ENCODE data around the gene DHTKD1.

The DHTKD1 gene

DNA sequence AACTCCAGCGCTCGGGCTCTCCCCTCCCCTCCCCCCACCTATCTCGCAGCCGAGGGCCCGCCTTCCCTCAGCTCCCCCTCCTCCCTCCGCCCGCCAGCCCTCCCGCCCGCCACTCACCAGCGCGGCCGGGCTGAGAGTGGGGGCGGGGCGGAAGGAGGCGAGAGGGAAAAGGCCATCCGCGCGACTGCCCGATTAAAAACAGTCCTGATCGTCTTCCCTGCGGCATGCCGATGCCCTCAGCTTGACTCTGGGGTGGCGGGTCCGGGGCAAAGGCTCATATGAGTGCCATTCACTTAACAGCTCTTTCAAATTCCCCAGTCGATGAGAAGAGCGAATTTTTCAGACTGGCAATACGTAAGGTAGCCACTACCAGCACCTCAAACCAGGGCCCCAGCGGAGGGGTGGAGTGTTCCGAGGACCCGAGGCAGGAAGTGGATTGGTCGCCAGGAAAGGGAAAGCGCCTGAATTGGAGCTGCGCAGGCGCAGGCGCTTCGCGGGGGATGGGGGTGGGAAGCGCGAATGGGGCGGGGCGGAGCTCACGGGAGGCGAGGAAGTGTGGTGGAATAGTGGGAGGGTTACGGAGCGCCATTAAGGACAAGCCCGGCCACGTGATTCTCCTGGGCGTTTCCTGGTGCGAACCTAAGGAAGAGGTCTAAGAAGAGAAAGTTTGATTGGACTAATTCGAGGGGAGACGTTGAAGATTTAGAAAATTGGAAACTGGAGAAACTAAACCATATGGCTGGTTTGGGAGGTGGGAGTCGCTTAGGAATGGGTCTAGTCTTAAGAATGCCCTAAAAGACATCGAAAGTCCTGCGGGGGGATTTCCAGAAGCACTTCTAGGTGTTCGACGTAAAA lies 25.7 kb upstream of the DHTKD1 start, which contains the start of gene UPF2 (continued):
- TF ChIP-seq ZNF521 (tag by site-specific recombination; IDR thresholded peaks at IDR 0.05) (no peak), ZBTB8A (tag by site-specific recombination; IDR thresholded peaks at IDR 0.05) (peak; percentile 87), ZNF416 (tag by site-specific recombination; IDR thresholded peaks at IDR 0.05) (no peak), GLIS2 (tag by site-specific recombination; IDR thresholded peaks at IDR 0.05) (peak; percentile 95), ZNF513 (tag by site-specific recombination; IDR thresholded peaks at IDR 0.05) (no peak), ZNF76 (tag by site-specific recombination; IDR thresholded peaks at IDR 0.05; ENCODE audit: borderline replicate concordance, low read depth) (peak; percentile 79; the same call in 1 of the 2 replicates), ZNF837 (tag by site-specific recombination; IDR thresholded peaks at IDR 0.05) (no peak), ZNF114 (tag by site-specific recombination; IDR thresholded peaks at IDR 0.05) (no peak), ZNF155 (tag by site-specific recombination; IDR thresholded peaks at IDR 0.05) (no peak), ZNF10 (tag by site-specific recombination; IDR thresholded peaks at IDR 0.05) (no peak), KLF8 (tag by site-specific recombination; IDR thresholded peaks at IDR 0.05) (peak; percentile 93), ZNF350 (tag by site-specific recombination; IDR thresholded peaks at IDR 0.05) (no peak), PRDM1 (tag by site-specific recombination; IDR thresholded peaks at IDR 0.05) (0 out of 2 replicates have a peak, but pooled peaks have one; percentile 5), ZNF214 (tag by site-specific recombination; IDR thresholded peaks at IDR 0.05; ENCODE audit: borderline replicate concordance) (no peak), TCF7L2 (IDR thresholded peaks at IDR 0.05; ENCODE audit: borderline replicate concordance, low read depth, low read length) (no peak), ZNF558 (tag by site-specific recombination; IDR thresholded peaks at IDR 0.05) (no peak; the same call in 1 of the 2 replicates), ZBTB17 (tag by site-specific recombination; IDR thresholded peaks at IDR 0.05) (peak; percentile 82), HOXA7 (CRISPR knock-in tag; IDR thresholded peaks at IDR 0.05; ENCODE audit: borderline replicate concordance) (no peak), ZNF48 (tag by site-specific recombination; IDR thresholded peaks at IDR 0.05) (no peak)
- TF ChIP-seq, protein P1, sequence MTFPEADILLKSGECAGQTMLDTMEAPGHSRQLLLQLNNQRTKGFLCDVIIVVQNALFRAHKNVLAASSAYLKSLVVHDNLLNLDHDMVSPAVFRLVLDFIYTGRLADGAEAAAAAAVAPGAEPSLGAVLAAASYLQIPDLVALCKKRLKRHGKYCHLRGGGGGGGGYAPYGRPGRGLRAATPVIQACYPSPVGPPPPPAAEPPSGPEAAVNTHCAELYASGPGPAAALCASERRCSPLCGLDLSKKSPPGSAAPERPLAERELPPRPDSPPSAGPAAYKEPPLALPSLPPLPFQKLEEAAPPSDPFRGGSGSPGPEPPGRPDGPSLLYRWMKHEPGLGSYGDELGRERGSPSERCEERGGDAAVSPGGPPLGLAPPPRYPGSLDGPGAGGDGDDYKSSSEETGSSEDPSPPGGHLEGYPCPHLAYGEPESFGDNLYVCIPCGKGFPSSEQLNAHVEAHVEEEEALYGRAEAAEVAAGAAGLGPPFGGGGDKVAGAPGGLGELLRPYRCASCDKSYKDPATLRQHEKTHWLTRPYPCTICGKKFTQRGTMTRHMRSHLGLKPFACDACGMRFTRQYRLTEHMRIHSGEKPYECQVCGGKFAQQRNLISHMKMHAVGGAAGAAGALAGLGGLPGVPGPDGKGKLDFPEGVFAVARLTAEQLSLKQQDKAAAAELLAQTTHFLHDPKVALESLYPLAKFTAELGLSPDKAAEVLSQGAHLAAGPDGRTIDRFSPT (tag by site-specific recombination; IDR thresholded peaks at IDR 0.05): no peak
- TF ChIP-seq, protein P2, sequence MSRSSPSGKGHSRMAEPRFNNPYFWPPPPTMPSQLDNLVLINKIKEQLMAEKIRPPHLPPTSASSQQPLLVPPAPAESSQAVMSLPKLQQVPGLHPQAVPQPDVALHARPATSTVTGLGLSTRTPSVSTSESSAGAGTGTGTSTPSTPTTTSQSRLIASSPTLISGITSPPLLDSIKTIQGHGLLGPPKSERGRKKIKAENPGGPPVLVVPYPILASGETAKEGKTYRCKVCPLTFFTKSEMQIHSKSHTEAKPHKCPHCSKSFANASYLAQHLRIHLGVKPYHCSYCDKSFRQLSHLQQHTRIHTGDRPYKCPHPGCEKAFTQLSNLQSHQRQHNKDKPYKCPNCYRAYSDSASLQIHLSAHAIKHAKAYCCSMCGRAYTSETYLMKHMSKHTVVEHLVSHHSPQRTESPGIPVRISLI (tag by site-specific recombination; IDR thresholded peaks at IDR 0.05): no peak
- TF ChIP-seq, protein P3, sequence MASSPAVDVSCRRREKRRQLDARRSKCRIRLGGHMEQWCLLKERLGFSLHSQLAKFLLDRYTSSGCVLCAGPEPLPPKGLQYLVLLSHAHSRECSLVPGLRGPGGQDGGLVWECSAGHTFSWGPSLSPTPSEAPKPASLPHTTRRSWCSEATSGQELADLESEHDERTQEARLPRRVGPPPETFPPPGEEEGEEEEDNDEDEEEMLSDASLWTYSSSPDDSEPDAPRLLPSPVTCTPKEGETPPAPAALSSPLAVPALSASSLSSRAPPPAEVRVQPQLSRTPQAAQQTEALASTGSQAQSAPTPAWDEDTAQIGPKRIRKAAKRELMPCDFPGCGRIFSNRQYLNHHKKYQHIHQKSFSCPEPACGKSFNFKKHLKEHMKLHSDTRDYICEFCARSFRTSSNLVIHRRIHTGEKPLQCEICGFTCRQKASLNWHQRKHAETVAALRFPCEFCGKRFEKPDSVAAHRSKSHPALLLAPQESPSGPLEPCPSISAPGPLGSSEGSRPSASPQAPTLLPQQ (tag by site-specific recombination; IDR thresholded peaks at IDR 0.05): peak; percentile 75
- TF ChIP-seq, protein P4, sequence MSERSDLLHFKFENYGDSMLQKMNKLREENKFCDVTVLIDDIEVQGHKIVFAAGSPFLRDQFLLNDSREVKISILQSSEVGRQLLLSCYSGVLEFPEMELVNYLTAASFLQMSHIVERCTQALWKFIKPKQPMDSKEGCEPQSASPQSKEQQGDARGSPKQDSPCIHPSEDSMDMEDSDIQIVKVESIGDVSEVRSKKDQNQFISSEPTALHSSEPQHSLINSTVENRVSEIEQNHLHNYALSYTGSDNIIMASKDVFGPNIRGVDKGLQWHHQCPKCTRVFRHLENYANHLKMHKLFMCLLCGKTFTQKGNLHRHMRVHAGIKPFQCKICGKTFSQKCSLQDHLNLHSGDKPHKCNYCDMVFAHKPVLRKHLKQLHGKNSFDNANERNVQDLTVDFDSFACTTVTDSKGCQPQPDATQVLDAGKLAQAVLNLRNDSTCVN (tag by site-specific recombination; optimal IDR thresholded peaks at IDR 0.05): peak; percentile 24
